HepG2 (cell line): ENCODE results near the gene TJP3. TPM values are rescaled to one million over a fixed set of nuclear protein-coding genes. Genes with fewer than 3 reads are reported as not detected.

Experiments
- ATAC-seq: fragments of 200-7000 bp; cut with Tn5 transposase; 3 replicates; pipeline ENCODE4 v1.9.1; 2020; ENCODE audit warnings: mild to moderate bottlenecking, moderate library complexity
- BruUV-seq: library from RNA; stranded (reverse); fragments of 400-500 nt; replicated peaks from 2 replicates; lab custom pipeline; 2021; lab: Mats Ljungman, UMichigan
- CTCF ChIA-PET: fragments of 300-600 bp; formaldehyde crosslinking; extraction: SDS; loops from one replicate; lab custom pipeline; 2021; ENCODE audit warnings: low total read pairs, inconsistent platforms, low intra/inter-chr PET ratio; lab: Yijun Ruan, JAX
- POLR2A ChIA-PET: fragments of 350-600 bp; sonication (Branson Sonifier 250); formaldehyde crosslinking; loops from one replicate; lab custom pipeline; 2020; ENCODE audit warnings: antibody characterized with exemption, inconsistent platforms; lab: Yijun Ruan, JAX
- DNase-seq: peaks from one replicate; pipeline ENCODE4 v3.0.0-alpha.2; 2015; ENCODE audit warnings: low spot score
- FAIRE-seq: peaks from 3 replicates; lab custom pipeline; 2011; peaks lifted over from hg19 to GRCh38; lab: Jason Lieb, UNC
- H2AFZ ChIP-seq: one replicate; pipeline ENCODE4 v1.6.1; 2011; ENCODE audit warnings: low read length, inconsistent platforms
- H3K27ac ChIP-seq: fragments of 300-600 bp; 3 replicates; pipeline ENCODE4 v1.8.0; 2011; ENCODE audit warnings: mixed run types, mild to moderate bottlenecking, mixed read lengths, low read length, inconsistent platforms; ENCODE audit not compliant: insufficient read depth; ENCODE audit errors: extremely low read length
- H3K27me3 ChIP-seq, 2 experiments: fragments of 200-600 bp in 1 of 2; 2 replicates in 1 of 2; 3 replicates in 1 of 2; pipeline versions ENCODE4 v1.6.0 to v1.8.0; 2011; ENCODE audit warnings: low read length in 2 of 2, mild to moderate bottlenecking in 2 of 2, moderate library complexity in 2 of 2, inconsistent platforms in 1 of 2; ENCODE audit not compliant: insufficient read depth in 2 of 2, control insufficient read depth in 1 of 2
- H3K36me3 ChIP-seq, 2 experiments: fragments of 200-600 bp in 1 of 2; replicated peaks in 1 of 2; 2 replicates in 1 of 2; 3 replicates in 1 of 2; pipeline versions ENCODE4 v1.5.1 to v1.8.0; 2011; ENCODE audit warnings: low read length in 2 of 2, inconsistent platforms in 1 of 2; ENCODE audit not compliant: insufficient read depth in 2 of 2, control insufficient read depth in 1 of 2
- H3K4me1 ChIP-seq: 2 replicates; pipeline ENCODE4 v1.5.1; 2012; ENCODE audit warnings: low read length, inconsistent platforms; ENCODE audit not compliant: insufficient read depth
- H3K4me2 ChIP-seq: 2 replicates; pipeline ENCODE4 v1.6.0; 2011; ENCODE audit warnings: low read depth, low read length, inconsistent platforms
- H3K4me3 ChIP-seq, 3 experiments: fragments of 200-600 bp in 1 of 3; sonication (generic), shearing (Covaris generic) in 1 of 3; replicated peaks in 1 of 3; 2 replicates each; pipeline ENCODE4 v1.5.1; 2011 to 2016; ENCODE audit warnings: low read length in 3 of 3, inconsistent platforms in 2 of 3, low read depth in 2 of 3, mild to moderate bottlenecking in 2 of 3, control low read depth in 1 of 3, mixed read lengths in 1 of 3; ENCODE audit not compliant: insufficient read depth in 1 of 3
- H3K79me2 ChIP-seq: one replicate; pipeline ENCODE4 v1.6.1; 2011; ENCODE audit warnings: low read length, inconsistent platforms; ENCODE audit not compliant: insufficient read depth
- H3K9ac ChIP-seq: 2 replicates; pipeline ENCODE4 v1.6.0; 2011; ENCODE audit warnings: mild to moderate bottlenecking, low read depth, low read length, inconsistent platforms; ENCODE audit not compliant: insufficient read depth
- H3K9me3 ChIP-seq: 2 replicates; pipeline ENCODE4 v1.5.1; 2012; ENCODE audit warnings: mild to moderate bottlenecking, low read length
- H4K20me1 ChIP-seq: 2 replicates; pipeline ENCODE4 v1.6.0; 2011; ENCODE audit warnings: inconsistent platforms, mild to moderate bottlenecking, low read length, moderate library complexity; ENCODE audit not compliant: insufficient read depth
- ATRX ChIP-seq: sonication (generic); formaldehyde crosslinking; IDR thresholded peaks from 2 replicates; pipeline ENCODE4 v1.4.0; 2020; ENCODE audit warnings: missing genetic modification reagents, borderline replicate concordance
- PAX8 ChIP-seq: sonication (generic); formaldehyde crosslinking; IDR thresholded peaks from 2 replicates; pipeline ENCODE4 v1.8.0; 2022; ENCODE audit warnings: mild to moderate bottlenecking, missing genetic modification reagents, borderline replicate concordance
- THYN1 ChIP-seq: sonication (generic); formaldehyde crosslinking; IDR thresholded peaks from 2 replicates; pipeline ENCODE4 v1.8.1; 2023; ENCODE audit warnings: low read depth, mild to moderate bottlenecking, moderate library complexity, missing genetic modification reagents, borderline replicate concordance
- ZNF274 ChIP-seq: sonication (generic); formaldehyde crosslinking; IDR thresholded peaks from 2 replicates; pipeline ENCODE4 v1.5.1; 2020; ENCODE audit warnings: mild to moderate bottlenecking, missing genetic modification reagents
- ZNF780A ChIP-seq: sonication (generic); formaldehyde crosslinking; IDR thresholded peaks from 2 replicates; pipeline ENCODE4 v1.8.0; 2022; ENCODE audit warnings: mild to moderate bottlenecking, missing genetic modification reagents, moderate library complexity
- ZNF790 ChIP-seq: sonication (generic); formaldehyde crosslinking; IDR thresholded peaks from 2 replicates; pipeline ENCODE4 v1.8.0; 2022; ENCODE audit warnings: missing genetic modification reagents, mild to moderate bottlenecking, borderline replicate concordance
- WGBS: methylation state at CpG from one replicate; pipeline ENCODE4 v1.1.6; 2017; ENCODE audit warnings: low lambda C conversion rate; 5-methylcytosine and 5-hydroxymethylcytosine counted together
- in situ Hi-C: cut with HindIII; loops from 2 replicates; pipeline ENCODE4 v1.10.0; 2017; ENCODE audit warnings: low pct_unique_long_range_greater_than_20kb; ENCODE audit not compliant: extremely low pct_ligation_motif_present
- intact Hi-C: fragments of 100-400 bp; cut with micrococcal nuclease; formaldehyde crosslinking; loops from one replicate; pipeline ENCODE4 v1.10.0; 2022; ENCODE audit not compliant: unreplicated experiment
- polyA plus RNA-seq, 8 experiments: library from polyadenylated mRNA; depleted of rRNA in 3 of 8; stranded (reverse) in 7 of 8; unstranded in 1 of 8; fragments of >200 nt; fragmentation: Illumina TruSeq in 4 of 8; extraction: Trizol in 4 of 8; gene quantifications; 2 replicates each; pipeline versions ENCODE4 v1.2.1 to v1.2.3, GENCODE V29; 2011 to 2016; ENCODE audit warnings: low read depth in 4 of 8, missing spikeins in 1 of 8, mixed read lengths in 1 of 8; ENCODE audit not compliant: insufficient read depth in 1 of 8
- total RNA-seq, 5 experiments: library from RNA; depleted of rRNA; stranded (reverse); fragments of >200 nt; fragmentation: Illumina TruSeq; extraction: Trizol; gene quantifications; 2 replicates each; pipeline ENCODE4 v1.2.3, GENCODE V29; 2016; ENCODE audit warnings: low read depth in 1 of 5
- TF ChIP-seq, protein P1 (sequence below), 2 experiments: sonication (generic) in 1 of 2; formaldehyde crosslinking in 1 of 2; IDR thresholded peaks; 2 replicates each; pipeline versions ENCODE4 v1.4.0 to v1.6.1; 2016 to 2020; ENCODE audit warnings: borderline replicate concordance in 1 of 2, low read depth in 1 of 2, mild to moderate bottlenecking in 1 of 2, missing genetic modification reagents in 1 of 2
- TF ChIP-seq, protein P2 (sequence below): sonication (generic); formaldehyde crosslinking; IDR thresholded peaks from 2 replicates; pipeline ENCODE4 v1.4.0; 2020; ENCODE audit warnings: mild to moderate bottlenecking, missing genetic modification reagents
- TF ChIP-seq, protein P3 (sequence below): sonication (generic); formaldehyde crosslinking; IDR thresholded peaks from 2 replicates; pipeline ENCODE4 v1.4.0; 2020; ENCODE audit warnings: missing genetic modification reagents
- TF ChIP-seq, protein P4 (sequence below): sonication (generic); formaldehyde crosslinking; IDR thresholded peaks from 2 replicates; pipeline ENCODE4 v1.4.0; 2020; ENCODE audit warnings: missing genetic modification reagents, borderline replicate concordance

Gene TJP3
- total and polyA plus RNA-seq, 2 of the 13 experiments (the other 11 are each of a cell fraction or from before 2014, with no cell fraction given), result 2.3 to 21.5 TPM

DNA sequence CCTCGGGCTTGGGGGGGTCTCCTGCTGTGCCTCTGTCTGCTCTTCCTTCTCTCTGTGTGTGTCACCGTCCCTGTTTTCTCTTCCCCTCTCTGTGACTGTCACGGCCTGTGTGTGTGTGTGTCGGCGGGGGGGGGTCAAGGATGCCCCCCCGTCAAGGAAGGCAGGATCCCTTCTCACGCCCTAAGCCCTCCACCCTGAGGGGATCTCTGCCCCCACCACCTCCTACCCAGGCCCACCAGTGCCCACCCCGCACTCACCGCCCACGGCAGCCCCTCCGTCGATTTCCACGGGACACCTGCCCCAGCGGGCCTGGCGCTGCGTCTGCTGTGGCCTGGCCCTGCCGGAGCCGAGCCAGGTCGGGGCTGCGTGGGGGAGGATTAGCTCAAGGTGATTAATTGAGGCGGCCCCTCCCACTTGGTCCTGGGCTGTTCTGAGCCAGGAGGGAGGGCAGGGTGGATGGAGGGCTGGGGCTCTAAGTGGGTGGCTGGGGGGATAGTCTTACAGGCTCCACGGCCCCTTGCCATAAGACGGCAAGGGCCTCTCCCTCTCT lies 63.8 kb downstream of the TJP3 start, which contains the start of gene RAX2:
RAX2 (minus strand) TSS at position 323 of the 550 bp plus-strand sequence. CDS start 486 bp downstream, outside the sequence.
- WGBS, result 42% methylated on average over 23 of the region's 23 CpGs
- in situ Hi-C loops, result no loop called here
- POLR2A ChIA-PET, result interaction anchor here (3.4 kb wide), 1 partner anchor 10 kb away, joined by 15 read pairs; the partner anchor contains the start of genes APBA3 and MRPL54
- H3K27me3 ChIP-seq, result peaks cover 0 to 13% of the 10 kb centered on the region in 2 experiments; a peak in 2 of 5 replicates
- BruUV-seq, result no TSS peak
- TF ChIP-seq PAX8 (CRISPR knock-in tag) (no peak), ATRX (CRISPR knock-in tag) (no peak), ZNF780A (no peak), ZNF790 (CRISPR knock-in tag) (no peak), THYN1 (CRISPR knock-in tag) (no peak), ZNF274 (CRISPR knock-in tag) (no peak)
- TF ChIP-seq, protein P1, sequence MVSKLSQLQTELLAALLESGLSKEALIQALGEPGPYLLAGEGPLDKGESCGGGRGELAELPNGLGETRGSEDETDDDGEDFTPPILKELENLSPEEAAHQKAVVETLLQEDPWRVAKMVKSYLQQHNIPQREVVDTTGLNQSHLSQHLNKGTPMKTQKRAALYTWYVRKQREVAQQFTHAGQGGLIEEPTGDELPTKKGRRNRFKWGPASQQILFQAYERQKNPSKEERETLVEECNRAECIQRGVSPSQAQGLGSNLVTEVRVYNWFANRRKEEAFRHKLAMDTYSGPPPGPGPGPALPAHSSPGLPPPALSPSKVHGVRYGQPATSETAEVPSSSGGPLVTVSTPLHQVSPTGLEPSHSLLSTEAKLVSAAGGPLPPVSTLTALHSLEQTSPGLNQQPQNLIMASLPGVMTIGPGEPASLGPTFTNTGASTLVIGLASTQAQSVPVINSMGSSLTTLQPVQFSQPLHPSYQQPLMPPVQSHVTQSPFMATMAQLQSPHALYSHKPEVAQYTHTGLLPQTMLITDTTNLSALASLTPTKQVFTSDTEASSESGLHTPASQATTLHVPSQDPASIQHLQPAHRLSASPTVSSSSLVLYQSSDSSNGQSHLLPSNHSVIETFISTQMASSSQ (IDR thresholded peaks at IDR 0.05; ENCODE audit: low read depth), result no peak
- TF ChIP-seq, protein P1 (CRISPR knock-in tag; IDR thresholded peaks at IDR 0.05; ENCODE audit: borderline replicate concordance), result no peak
- TF ChIP-seq, protein P2, sequence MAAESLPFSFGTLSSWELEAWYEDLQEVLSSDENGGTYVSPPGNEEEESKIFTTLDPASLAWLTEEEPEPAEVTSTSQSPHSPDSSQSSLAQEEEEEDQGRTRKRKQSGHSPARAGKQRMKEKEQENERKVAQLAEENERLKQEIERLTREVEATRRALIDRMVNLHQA (CRISPR knock-in tag), result no peak
- TF ChIP-seq, protein P3, sequence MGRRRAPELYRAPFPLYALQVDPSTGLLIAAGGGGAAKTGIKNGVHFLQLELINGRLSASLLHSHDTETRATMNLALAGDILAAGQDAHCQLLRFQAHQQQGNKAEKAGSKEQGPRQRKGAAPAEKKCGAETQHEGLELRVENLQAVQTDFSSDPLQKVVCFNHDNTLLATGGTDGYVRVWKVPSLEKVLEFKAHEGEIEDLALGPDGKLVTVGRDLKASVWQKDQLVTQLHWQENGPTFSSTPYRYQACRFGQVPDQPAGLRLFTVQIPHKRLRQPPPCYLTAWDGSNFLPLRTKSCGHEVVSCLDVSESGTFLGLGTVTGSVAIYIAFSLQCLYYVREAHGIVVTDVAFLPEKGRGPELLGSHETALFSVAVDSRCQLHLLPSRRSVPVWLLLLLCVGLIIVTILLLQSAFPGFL (CRISPR knock-in tag), result no peak
- TF ChIP-seq, protein P4, sequence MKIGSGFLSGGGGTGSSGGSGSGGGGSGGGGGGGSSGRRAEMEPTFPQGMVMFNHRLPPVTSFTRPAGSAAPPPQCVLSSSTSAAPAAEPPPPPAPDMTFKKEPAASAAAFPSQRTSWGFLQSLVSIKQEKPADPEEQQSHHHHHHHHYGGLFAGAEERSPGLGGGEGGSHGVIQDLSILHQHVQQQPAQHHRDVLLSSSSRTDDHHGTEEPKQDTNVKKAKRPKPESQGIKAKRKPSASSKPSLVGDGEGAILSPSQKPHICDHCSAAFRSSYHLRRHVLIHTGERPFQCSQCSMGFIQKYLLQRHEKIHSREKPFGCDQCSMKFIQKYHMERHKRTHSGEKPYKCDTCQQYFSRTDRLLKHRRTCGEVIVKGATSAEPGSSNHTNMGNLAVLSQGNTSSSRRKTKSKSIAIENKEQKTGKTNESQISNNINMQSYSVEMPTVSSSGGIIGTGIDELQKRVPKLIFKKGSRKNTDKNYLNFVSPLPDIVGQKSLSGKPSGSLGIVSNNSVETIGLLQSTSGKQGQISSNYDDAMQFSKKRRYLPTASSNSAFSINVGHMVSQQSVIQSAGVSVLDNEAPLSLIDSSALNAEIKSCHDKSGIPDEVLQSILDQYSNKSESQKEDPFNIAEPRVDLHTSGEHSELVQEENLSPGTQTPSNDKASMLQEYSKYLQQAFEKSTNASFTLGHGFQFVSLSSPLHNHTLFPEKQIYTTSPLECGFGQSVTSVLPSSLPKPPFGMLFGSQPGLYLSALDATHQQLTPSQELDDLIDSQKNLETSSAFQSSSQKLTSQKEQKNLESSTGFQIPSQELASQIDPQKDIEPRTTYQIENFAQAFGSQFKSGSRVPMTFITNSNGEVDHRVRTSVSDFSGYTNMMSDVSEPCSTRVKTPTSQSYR (CRISPR knock-in tag), result no peak
- TF ChIP-seq, all 625 proteins: peak for 0
- no peaks in the 10 kb centered on the region for H3K79me2 ChIP-seq
- CTCF ChIA-PET, result no interaction called here
- no peak within 1 kb of the TSS for H3K4me2 ChIP-seq
- intact Hi-C loops, result no loop called here
- ATAC-seq (no peak), FAIRE-seq (no peak), DNase-seq (no peak)
- H2AFZ ChIP-seq, result no peak within 1 kb of the TSS
- no peaks in the 10 kb centered on the region for H3K9me3 ChIP-seq
- 0 out of 5 replicates have a peak, but pooled peaks cover 2 to 7% of the 10 kb centered on the region in 2 experiments for H3K36me3 ChIP-seq
- no peak within 1 kb of the TSS for H3K27ac ChIP-seq
- no peaks in the 10 kb centered on the region for H3K4me1 ChIP-seq
- H3K9ac ChIP-seq, result no peak within 1 kb of the TSS
- H3K4me3 ChIP-seq, result no peak within 1 kb of the TSS
- no peaks in the 10 kb centered on the region for H4K20me1 ChIP-seq
